Sigmoid colon (tissue), 7 donors: ENCODE results near the gene CRISP2. TPM values are rescaled to one million over a fixed set of nuclear protein-coding genes. Genes with fewer than 3 reads are reported as not detected.
"Not testable (repeated sequence)": the region's sequence is repeated elsewhere in the genome, so short reads cannot be mapped to it uniquely, and the experiment has no call there.

Experiments used
- DNase-seq: peaks from one replicate; pipeline ENCODE4 v3.0.0-alpha.2; 2019
- H3K27ac ChIP-seq, 4 donors: fragments of 200-600 bp; sonication (generic); one replicate each; pipeline ENCODE4 v1.5.1; 2016 to 2019; ENCODE audit warnings: mild to moderate bottlenecking in 1 of 4
- H3K27me3 ChIP-seq, 3 donors: fragments of 200-600 bp; sonication (generic); one replicate each; pipeline ENCODE4 v1.5.1; 2019; ENCODE audit warnings: mild to moderate bottlenecking in 1 of 3
- H3K36me3 ChIP-seq, 4 donors: fragments of 200-600 bp; sonication (generic); one replicate each; pipeline ENCODE4 v1.5.1; 2016 to 2019
- H3K4me1 ChIP-seq, 4 donors: fragments of 200-600 bp; sonication (generic); one replicate each; pipeline ENCODE4 v1.5.1; 2017 to 2019
- H3K4me3 ChIP-seq, 4 donors: fragments of 200-600 bp; sonication (generic); one replicate each; pipeline ENCODE4 v1.5.1; 2017 to 2019; ENCODE audit warnings: mild to moderate bottlenecking in 2 of 4, moderate library complexity in 1 of 4
- H3K9me3 ChIP-seq, 4 donors: fragments of 200-600 bp in 3 of 4; sonication (generic) in 3 of 4; one replicate each; pipeline versions ENCODE4 v1.5.1 to v1.6.1; 2013 to 2019
- CTCF ChIP-seq, 4 experiments: fragments of 450-650 bp in 3 of 4; fragments of 200-600 bp in 1 of 4; IDR thresholded peaks; one replicate each; pipeline ENCODE4 v1.5.1; 2016 to 2019; ENCODE audit warnings: antibody characterized with exemption in 4 of 4, mild to moderate bottlenecking in 3 of 4, moderate library complexity in 2 of 4
- EP300 ChIP-seq, 4 donors: sonication (generic); formaldehyde crosslinking; IDR thresholded peaks; one replicate each; pipeline ENCODE4 v1.6.1; 2017; ENCODE audit warnings: antibody characterized with exemption in 4 of 4
- POLR2A ChIP-seq, 2 donors: fragments of 450-650 bp; IDR thresholded peaks; one replicate each; pipeline ENCODE4 v1.6.1; 2016; ENCODE audit warnings: antibody characterized with exemption in 2 of 2, mild to moderate bottlenecking in 2 of 2, moderate library complexity in 2 of 2
- POLR2AphosphoS5 ChIP-seq, 4 donors: sonication (generic); formaldehyde crosslinking; IDR thresholded peaks; one replicate each; pipeline ENCODE4 v1.6.1; 2017; ENCODE audit warnings: antibody characterized with exemption in 4 of 4
- WGBS, 2 donors: extraction: QIAGEN DNeasy Blood & Tissue Kit; methylation state at CpG; one replicate each; pipeline ENCODE4 v1.1.7; 2013; 5-methylcytosine and 5-hydroxymethylcytosine counted together
- intact Hi-C: fragments of 100-400 bp; cut with DNase I; formaldehyde crosslinking; loops from one replicate; pipeline ENCODE4 v1.15.1; 2023
- polyA plus RNA-seq, 3 donors: library from polyadenylated mRNA; stranded (reverse); fragments of 200-250 nt; gene quantifications; one replicate each; pipeline ENCODE4 v1.2.3, GENCODE V29; 2013
- total RNA-seq, 4 donors: library from RNA; depleted of rRNA; stranded (reverse); fragments of >200 nt; gene quantifications; one replicate each; pipeline ENCODE4 v1.1.0, GENCODE V29; 2016
- donor health status: healthy with polysubstance abuse.
- donor health status: Bipolar disorder and iron deficiency.
- donor health status: healthy.

Gene CRISP2
- total and polyA plus RNA-seq, 7 donors, result not detected

GRCh38 chr6:49666480-49666879 lies 46.9 kb downstream of the CRISP2 start:
- Histone ChIP-seq H3K4me1 (no peaks in the 10 kb centered on the region), H3K9me3 (no peaks in the 10 kb centered on the region), H3K27ac (no peak overlapping the region), H3K36me3 (no peaks in the 10 kb centered on the region), H3K27me3 (no peaks in the 10 kb centered on the region), H3K4me3 (no peak overlapping the region)
- 21 to 48% methylated on average over 1 of the region's 1 CpG for WGBS, 2 donors
- intact Hi-C loops, result no loop called here
- no peak for DNase-seq
- TF ChIP-seq POLR2AphosphoS5 (IDR thresholded peaks at IDR 0.05) (no peak), CTCF (IDR thresholded peaks at IDR 0.05) (no peak), POLR2A (IDR thresholded peaks at IDR 0.05) (no peak), EP300 (IDR thresholded peaks at IDR 0.05) (no peak)

GRCh38 chr6:49664817-49665216 lies 48.5 kb downstream of the CRISP2 start:
- intact Hi-C loops, result no loop called here
- DNase-seq, result no peak
- H3K36me3 ChIP-seq, result no peaks in the 10 kb centered on the region
- H3K4me1 ChIP-seq, result no peaks in the 10 kb centered on the region
- H3K9me3 ChIP-seq, result no peaks in the 10 kb centered on the region
- no peaks in the 10 kb centered on the region for H3K27me3 ChIP-seq
- H3K4me3 ChIP-seq, result no peak overlapping the region
- TF ChIP-seq POLR2AphosphoS5 (IDR thresholded peaks at IDR 0.05), result no peak
- TF ChIP-seq POLR2A (IDR thresholded peaks at IDR 0.05), result no peak
- no peak for TF ChIP-seq CTCF (IDR thresholded peaks at IDR 0.05)
- TF ChIP-seq EP300 (IDR thresholded peaks at IDR 0.05), result no peak
- H3K27ac ChIP-seq, result no peak overlapping the region
- WGBS, 2 donors, result 73 to 81% methylated on average over 3 of the region's 3 CpGs

- WGBS, 2 donors, result 78 to 97% methylated on average over 1 of the region's 1 CpG
- H3K36me3 ChIP-seq, H3K9me3 ChIP-seq, H3K27ac ChIP-seq, H3K27me3 ChIP-seq, DNase-seq, intact Hi-C loops, H3K4me1 ChIP-seq, H3K4me3 ChIP-seq: not testable (repeated sequence)
Measured at GRCh38 chr6:49664054-49664453, 49.3 kb downstream of the CRISP2 start.

GRCh38 chr6:49662892-49663261 lies 50.5 kb downstream of the CRISP2 start:
- Histone ChIP-seq H3K9me3 (no peaks in the 10 kb centered on the region), H3K4me3 (no peak overlapping the region), H3K36me3 (no peaks in the 10 kb centered on the region), H3K4me1 (no peaks in the 10 kb centered on the region), H3K27ac (no peak overlapping the region), H3K27me3 (no peaks in the 10 kb centered on the region)
- TF ChIP-seq POLR2A (IDR thresholded peaks at IDR 0.05), result no peak
- no peak for TF ChIP-seq EP300 (IDR thresholded peaks at IDR 0.05)
- TF ChIP-seq CTCF (IDR thresholded peaks at IDR 0.05), result no peak
- no peak for TF ChIP-seq POLR2AphosphoS5 (IDR thresholded peaks at IDR 0.05)
- 8 to 46% methylated on average over 1 of the region's 1 CpG for WGBS, 2 donors
- DNase-seq, result no peak
- intact Hi-C loops, result no loop called here

GRCh38 chr6:49662231-49662891 lies 51.0 kb downstream of the CRISP2 start:
- intact Hi-C loops, result no loop called here
- 71 to 90% methylated on average over 1 of the region's 1 CpG for WGBS, 2 donors
- Histone ChIP-seq H3K4me3 (no peak overlapping the region), H3K27ac (no peak overlapping the region), H3K9me3 (no peaks in the 10 kb centered on the region), H3K36me3 (no peaks in the 10 kb centered on the region), H3K4me1 (no peaks in the 10 kb centered on the region), H3K27me3 (no peaks in the 10 kb centered on the region)
- DNase-seq, result no peak
- TF ChIP-seq POLR2A (IDR thresholded peaks at IDR 0.05) (no peak), EP300 (IDR thresholded peaks at IDR 0.05) (no peak), POLR2AphosphoS5 (IDR thresholded peaks at IDR 0.05) (no peak), CTCF (IDR thresholded peaks at IDR 0.05) (no peak)
